NT2/D1 (cell line): ENCODE results near the gene TRIM46.

Experiments
- DNase-seq: peaks from one replicate; pipeline ENCODE4 v3.0.0-alpha.2; 2011; ENCODE audit warnings: low read depth, low spot score
- H3K27me3 ChIP-seq: 2 replicates; pipeline ENCODE4 v1.6.0; 2011; ENCODE audit warnings: mild to moderate bottlenecking; ENCODE audit not compliant: insufficient read length, insufficient read depth
- H3K36me3 ChIP-seq: 2 replicates; pipeline ENCODE4 v1.6.1; 2011; ENCODE audit warnings: mild to moderate bottlenecking, low read length, mixed read lengths; ENCODE audit not compliant: insufficient read depth, insufficient read length
- H3K4me1 ChIP-seq: 2 replicates; pipeline ENCODE4 v1.5.1; 2011; ENCODE audit not compliant: insufficient read depth, insufficient read length
- H3K4me3 ChIP-seq: 2 replicates; pipeline ENCODE4 v1.5.1; 2011; ENCODE audit warnings: low read depth; ENCODE audit not compliant: insufficient read length
- H3K9ac ChIP-seq: 2 replicates; pipeline ENCODE4 v1.6.0; 2011; ENCODE audit warnings: low read depth; ENCODE audit not compliant: insufficient read length
- H3K9me3 ChIP-seq: 2 replicates; pipeline ENCODE4 v1.5.1; 2011; ENCODE audit warnings: mild to moderate bottlenecking, low read length; ENCODE audit not compliant: insufficient read depth
- SUZ12 ChIP-seq: IDR thresholded peaks from 2 replicates; pipeline ENCODE4 v1.6.1; 2011; ENCODE audit not compliant: insufficient read length, insufficient read depth; ENCODE audit errors: extremely low read depth
- YY1 ChIP-seq: IDR thresholded peaks from 2 replicates; pipeline ENCODE4 v1.6.1; 2011; ENCODE audit not compliant: insufficient read length, insufficient read depth
- ZNF274 ChIP-seq: IDR thresholded peaks from 2 replicates; pipeline ENCODE4 v1.6.1; 2011; ENCODE audit warnings: mild to moderate bottlenecking, low read depth, low read length

TRIM46 gene

GRCh38 chr1:155173478-155174323 lies at the start of gene TRIM46:
TSS of gene TRIM46 (plus strand) at chr1:155173849. CDS start at chr1:155173967, 118 bp downstream.
- TF ChIP-seq YY1 (no peak), ZNF274 (no peak), SUZ12 (no peak)
- Histone ChIP-seq H3K4me3 (peak within 1 kb of the TSS; percentile 91), H3K4me1 (peaks cover 13% of the 10 kb centered on the region), H3K9me3 (no peaks in the 10 kb centered on the region), H3K36me3 (peaks cover 52% of the 10 kb centered on the region), H3K9ac (peak within 1 kb of the TSS; percentile 96), H3K27me3 (peaks cover 8% of the 10 kb centered on the region)
- DNase-seq, result no peak

- H3K9ac ChIP-seq, result no peak overlapping the region
- no peak for DNase-seq
- peaks cover 91% of the 10 kb centered on the region for H3K27me3 ChIP-seq
- no peaks in the 10 kb centered on the region for H3K9me3 ChIP-seq
- TF ChIP-seq YY1, result no peak
- TF ChIP-seq SUZ12, result no peak
- TF ChIP-seq ZNF274, result no peak
- H3K36me3 ChIP-seq, result no peaks in the 10 kb centered on the region
- peaks cover 40% of the 10 kb centered on the region for H3K4me1 ChIP-seq
- no peak overlapping the region for H3K4me3 ChIP-seq
These were observed 48.9 kb upstream of the TRIM46 start for GRCh38 chr1:155124503-155125463.

- H3K4me3 ChIP-seq, result peak overlapping the region; percentile 73
- no peaks in the 10 kb centered on the region for H3K36me3 ChIP-seq
- TF ChIP-seq YY1 (no peak), ZNF274 (no peak), SUZ12 (no peak)
- H3K9me3 ChIP-seq, result no peaks in the 10 kb centered on the region
- DNase-seq, result no peak
- H3K4me1 ChIP-seq, result peaks cover 43% of the 10 kb centered on the region
- no peak overlapping the region for H3K9ac ChIP-seq
- H3K27me3 ChIP-seq, result peaks cover 85% of the 10 kb centered on the region
These were observed 48.1 kb upstream of the TRIM46 start for GRCh38 chr1:155125511-155125945.

- Histone ChIP-seq H3K4me1 (peaks cover 45% of the 10 kb centered on the region), H3K27me3 (peaks cover 85% of the 10 kb centered on the region), H3K9ac (peak overlapping the region; percentile 69), H3K9me3 (no peaks in the 10 kb centered on the region), H3K36me3 (peaks cover 2% of the 10 kb centered on the region), H3K4me3 (peak overlapping the region; percentile 73)
- TF ChIP-seq ZNF274 (no peak), YY1 (no peak), SUZ12 (no peak)
- DNase-seq, result no peak
These were observed 47.6 kb upstream of the TRIM46 start for GRCh38 chr1:155125946-155126555.

- H3K27me3 ChIP-seq, result peaks cover 85% of the 10 kb centered on the region
- H3K9ac ChIP-seq, result peak overlapping the region; percentile 69
- H3K4me3 ChIP-seq, result peak overlapping the region; percentile 73
- H3K36me3 ChIP-seq, result peaks cover 8% of the 10 kb centered on the region
- H3K9me3 ChIP-seq, result no peaks in the 10 kb centered on the region
- DNase-seq, result no peak
- TF ChIP-seq ZNF274, result no peak
- TF ChIP-seq SUZ12, result peak; percentile 29
- peaks cover 49% of the 10 kb centered on the region for H3K4me1 ChIP-seq
These were observed 47.0 kb upstream of the TRIM46 start for GRCh38 chr1:155126556-155127104.

- Histone ChIP-seq H3K27me3 (peaks cover 80% of the 10 kb centered on the region), H3K4me3 (peak within 1 kb of the TSS; percentile 73), H3K9ac (peak within 1 kb of the TSS; percentile 84), H3K36me3 (peaks cover 13% of the 10 kb centered on the region), H3K9me3 (no peaks in the 10 kb centered on the region), H3K4me1 (peaks cover 49% of the 10 kb centered on the region)
- DNase-seq, result no peak
- TF ChIP-seq ZNF274 (no peak), SUZ12 (no peak), YY1 (no peak)
These were observed 46.3 kb upstream of the TRIM46 start, which contains the start of gene EFNA1 for GRCh38 chr1:155127105-155127966. TSS of gene EFNA1 (plus strand) at chr1:155127876. CDS start at chr1:155127978, 102 bp downstream.
